Endothelial cell of umbilical vein (primary cell): ENCODE measurements around the gene HOXA13. TPM values are rescaled to one million over a fixed set of nuclear protein-coding genes. Genes with fewer than 3 reads are reported as not detected.
A peak's percentile ranks its signal among the peaks of the same experiment; 100 is the strongest.

Experiments
- BruUV-seq: library from RNA; stranded (reverse); fragments of 400-500 nt; replicated peaks from 2 replicates; lab custom pipeline; 2021; lab: Mats Ljungman, UMichigan
- CTCF ChIA-PET: fragments of 300-600, 350-600 bp; sonication (Branson Sonifier 250); formaldehyde crosslinking; loops from one replicate; lab custom pipeline; 2021; ENCODE audit warnings: antibody characterized with exemption, inconsistent platforms; lab: Charles Lee
- POLR2A ChIA-PET: fragments of 300-600, 350-600 bp; sonication (Branson Sonifier 250); formaldehyde crosslinking; loops from one replicate; lab custom pipeline; 2021; ENCODE audit warnings: antibody characterized with exemption, inconsistent platforms; lab: Charles Lee
- DNase-seq: peaks from one replicate; pipeline ENCODE4 v3.0.0-alpha.2; 2011; ENCODE audit warnings: low read depth, low spot score
- FAIRE-seq: peaks from 2 replicates; lab custom pipeline; 2011; peaks lifted over from hg19 to GRCh38; lab: Jason Lieb, UNC
- H2AFZ ChIP-seq: 2 replicates; pipeline ENCODE4 v1.6.0; 2012; ENCODE audit warnings: low read depth, low read length, control low read depth, inconsistent platforms
- H3K27ac ChIP-seq: 2 replicates; pipeline ENCODE4 v1.5.1; 2011; ENCODE audit warnings: low read depth, mild to moderate bottlenecking, control low read depth, low read length, moderate library complexity; ENCODE audit not compliant: insufficient read depth
- H3K27me3 ChIP-seq, 2 experiments: 2 replicates each; pipeline versions ENCODE4 v1.6.0 to v1.6.1; 2011; ENCODE audit warnings: low read length in 2 of 2, mixed read lengths in 1 of 2; ENCODE audit not compliant: control insufficient read depth in 2 of 2, insufficient read depth in 2 of 2
- H3K36me3 ChIP-seq, 2 experiments: 2 replicates in 1 of 2; 3 replicates in 1 of 2; pipeline ENCODE4 v1.5.1; 2011; ENCODE audit warnings: low read length in 2 of 2, mild to moderate bottlenecking in 1 of 2, moderate library complexity in 1 of 2; ENCODE audit not compliant: control insufficient read depth in 2 of 2, insufficient read depth in 2 of 2; ENCODE audit errors: extremely low read depth in 1 of 2
- H3K4me1 ChIP-seq: 3 replicates; pipeline ENCODE4 v1.5.1; 2011; ENCODE audit warnings: mild to moderate bottlenecking, low read length; ENCODE audit not compliant: control insufficient read depth, insufficient read depth; ENCODE audit errors: extremely low read depth
- H3K4me2 ChIP-seq: 2 replicates; pipeline ENCODE4 v1.6.1; 2011; ENCODE audit warnings: low read length, control low read depth, mixed read lengths; ENCODE audit not compliant: insufficient read depth
- H3K4me3 ChIP-seq, 3 experiments: fragments of 200-600 bp in 1 of 3; sonication (generic), shearing (Covaris generic) in 1 of 3; replicated peaks in 1 of 3; 2 replicates each; pipeline ENCODE4 v1.5.1; 2011 to 2016; ENCODE audit warnings: control low read depth in 3 of 3, low read length in 3 of 3, mild to moderate bottlenecking in 2 of 3, inconsistent platforms in 1 of 3, low read depth in 1 of 3, moderate library complexity in 1 of 3; ENCODE audit not compliant: insufficient read depth in 1 of 3
- H3K79me2 ChIP-seq: 2 replicates; pipeline ENCODE4 v1.6.0; 2012; ENCODE audit warnings: low read length, inconsistent platforms; ENCODE audit not compliant: control insufficient read depth, insufficient read depth
- H3K9ac ChIP-seq: replicated peaks from 2 replicates; pipeline ENCODE3; 2011; ENCODE audit warnings: low read length, control low read depth; ENCODE audit not compliant: insufficient read depth; ENCODE audit errors: extremely low read depth
- H3K9me1 ChIP-seq: replicated peaks from 3 replicates; pipeline ENCODE4 v1.6.0; 2011; ENCODE audit warnings: mild to moderate bottlenecking, low read length; ENCODE audit not compliant: control insufficient read depth, insufficient read depth; ENCODE audit errors: extremely low read depth
- H3K9me3 ChIP-seq: replicated peaks from 2 replicates; pipeline ENCODE4 v1.5.1; 2012; ENCODE audit warnings: low read length, inconsistent platforms; ENCODE audit not compliant: control insufficient read depth, insufficient read depth
- H4K20me1 ChIP-seq: replicated peaks from 2 replicates; pipeline ENCODE3; 2011; ENCODE audit warnings: mild to moderate bottlenecking, low read length; ENCODE audit not compliant: control insufficient read depth, insufficient read depth; ENCODE audit errors: extremely low read depth
- EZH2 ChIP-seq: IDR thresholded peaks from 2 replicates; pipeline ENCODE4 v1.6.1; 2012; ENCODE audit warnings: borderline replicate concordance, low read depth, mild to moderate bottlenecking, moderate library complexity, low read length, inconsistent platforms; ENCODE audit not compliant: severe bottlenecking
- FOS ChIP-seq: IDR thresholded peaks from 2 replicates; pipeline ENCODE4 v1.6.1; 2011; ENCODE audit warnings: mild to moderate bottlenecking, low read length, moderate library complexity, borderline replicate concordance; ENCODE audit not compliant: insufficient read depth
- GATA2 ChIP-seq: IDR thresholded peaks from 2 replicates; pipeline ENCODE4 v1.7.0; 2011; ENCODE audit warnings: low read depth, mild to moderate bottlenecking, moderate library complexity, mixed read lengths, low read length; ENCODE audit not compliant: insufficient read length, insufficient read depth
- JUN ChIP-seq: IDR thresholded peaks from 2 replicates; pipeline ENCODE4 v1.6.1; 2011; ENCODE audit warnings: borderline replicate concordance, low read depth; ENCODE audit not compliant: insufficient read length, insufficient read depth
- MYC ChIP-seq: IDR thresholded peaks from one replicate; pipeline ENCODE4 v1.6.1; 2011; ENCODE audit warnings: mild to moderate bottlenecking, low read depth, low read length
- POLR2A ChIP-seq: IDR thresholded peaks from 2 replicates; pipeline ENCODE4 v1.6.1; 2012; ENCODE audit warnings: low read depth, mild to moderate bottlenecking, control low read depth, low read length
- POLR2AphosphoS5 ChIP-seq: IDR thresholded peaks from 2 replicates; pipeline ENCODE4 v1.6.1; 2012; ENCODE audit warnings: low read depth, mild to moderate bottlenecking, control low read depth, low read length, moderate library complexity; ENCODE audit not compliant: insufficient read depth
- dilution Hi-C: fragments of 300-500 bp; cut with MboI; formaldehyde crosslinking; loops from one replicate; pipeline ENCODE4 v1.15.0; 2019; ENCODE audit warnings: low sequenced_read_pairs; ENCODE audit not compliant: extremely low pct_ligation_motif_present
- intact Hi-C: fragments of 100-400 bp; cut with micrococcal nuclease; formaldehyde crosslinking; loops from one replicate; pipeline ENCODE4 v1.10.0; 2022
- polyA plus RNA-seq, 4 experiments: library from polyadenylated mRNA; depleted of rRNA in 3 of 4; stranded (reverse) in 3 of 4; unstranded in 1 of 4; fragments of >200 nt; gene quantifications; 2 replicates each; pipeline versions ENCODE4 v1.2.1 to v1.2.3, GENCODE V29; 2011 to 2012; ENCODE audit warnings: missing spikeins in 1 of 4
- total RNA-seq: library from RNA; stranded (reverse); gene quantifications from 2 replicates; pipeline ENCODE4 v1.2.3, GENCODE V29; 2021
- TF ChIP-seq, protein P1 (sequence below): IDR thresholded peaks from 2 replicates; pipeline ENCODE4 v1.6.1; 2011; ENCODE audit not compliant: insufficient read depth, insufficient read length
- TF ChIP-seq, protein P2 (sequence below), 2 donors: IDR thresholded peaks; 1 replicate in 1 of 2; 2 replicates in 1 of 2; pipeline ENCODE4 v1.5.1; 2011; ENCODE audit warnings: low read length in 2 of 2, mild to moderate bottlenecking in 2 of 2, moderate library complexity in 2 of 2, control low read depth in 1 of 2, inconsistent platforms in 1 of 2, low read depth in 1 of 2; ENCODE audit not compliant: insufficient read depth in 1 of 2; ENCODE audit errors: extremely low read depth in 1 of 2

HOXA13 gene
- total and polyA plus RNA-seq, 2 donors (not counting 3 experiments of a cell fraction or from before 2014, with no cell fraction given) = 0.22 TPM; not detected in 1

DNA sequence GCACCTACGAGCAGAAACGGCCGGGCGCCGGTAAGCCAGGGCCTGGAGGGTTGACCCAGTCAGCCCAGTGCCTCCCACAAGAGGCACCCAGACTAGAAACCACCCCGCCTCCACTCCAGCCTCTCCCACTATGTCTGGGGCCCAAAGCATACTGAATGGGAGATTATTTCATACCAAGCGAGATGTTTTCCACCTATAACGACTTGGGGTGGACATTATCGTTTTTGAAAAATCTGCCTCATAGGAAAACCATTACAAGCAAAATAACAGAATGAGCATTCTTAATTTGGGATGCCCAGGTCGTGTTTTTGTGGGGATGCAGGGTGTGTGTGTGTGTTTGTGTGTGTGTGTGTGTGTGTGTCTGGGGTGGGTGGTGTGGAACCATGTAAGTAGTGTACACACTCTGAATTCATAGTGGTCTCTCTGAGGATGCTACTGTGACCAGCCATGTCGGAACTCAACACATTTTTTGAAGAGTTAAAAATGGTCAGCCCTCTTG, 53.9 kb downstream of the HOXA13 start:
- no peak for DNase-seq
- intact Hi-C loops = no loop called here
- Histone ChIP-seq H3K4me1 (peaks cover 68% of the 10 kb centered on the region), H3K79me2 (peaks cover 97% of the 10 kb centered on the region), H3K27ac (peak overlapping the region; percentile 64), H3K9me1 (no peaks in the 10 kb centered on the region), H3K9me3 (no peaks in the 10 kb centered on the region), H4K20me1 (no peaks in the 10 kb centered on the region), H3K4me3 (peak overlapping the region in 2 of 3 experiments; percentile 18 to 50), H3K36me3 (peaks cover 0 to 19% of the 10 kb centered on the region in 2 experiments), H2AFZ (no peak overlapping the region), H3K9ac (peak overlapping the region; percentile 47), H3K27me3 (no peaks in the 10 kb centered on the region), H3K4me2 (peak overlapping the region; percentile 76)
- dilution Hi-C loops = no loop called here
- no peak for TF ChIP-seq MYC
- TF ChIP-seq, protein P1, sequence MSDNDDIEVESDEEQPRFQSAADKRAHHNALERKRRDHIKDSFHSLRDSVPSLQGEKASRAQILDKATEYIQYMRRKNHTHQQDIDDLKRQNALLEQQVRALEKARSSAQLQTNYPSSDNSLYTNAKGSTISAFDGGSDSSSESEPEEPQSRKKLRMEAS = no peak
- no peak for TF ChIP-seq EZH2
- TF ChIP-seq POLR2A = no peak
- no peak for TF ChIP-seq JUN
- TF ChIP-seq POLR2AphosphoS5 = no peak
- no peak for TF ChIP-seq GATA2
- TF ChIP-seq, protein P2, sequence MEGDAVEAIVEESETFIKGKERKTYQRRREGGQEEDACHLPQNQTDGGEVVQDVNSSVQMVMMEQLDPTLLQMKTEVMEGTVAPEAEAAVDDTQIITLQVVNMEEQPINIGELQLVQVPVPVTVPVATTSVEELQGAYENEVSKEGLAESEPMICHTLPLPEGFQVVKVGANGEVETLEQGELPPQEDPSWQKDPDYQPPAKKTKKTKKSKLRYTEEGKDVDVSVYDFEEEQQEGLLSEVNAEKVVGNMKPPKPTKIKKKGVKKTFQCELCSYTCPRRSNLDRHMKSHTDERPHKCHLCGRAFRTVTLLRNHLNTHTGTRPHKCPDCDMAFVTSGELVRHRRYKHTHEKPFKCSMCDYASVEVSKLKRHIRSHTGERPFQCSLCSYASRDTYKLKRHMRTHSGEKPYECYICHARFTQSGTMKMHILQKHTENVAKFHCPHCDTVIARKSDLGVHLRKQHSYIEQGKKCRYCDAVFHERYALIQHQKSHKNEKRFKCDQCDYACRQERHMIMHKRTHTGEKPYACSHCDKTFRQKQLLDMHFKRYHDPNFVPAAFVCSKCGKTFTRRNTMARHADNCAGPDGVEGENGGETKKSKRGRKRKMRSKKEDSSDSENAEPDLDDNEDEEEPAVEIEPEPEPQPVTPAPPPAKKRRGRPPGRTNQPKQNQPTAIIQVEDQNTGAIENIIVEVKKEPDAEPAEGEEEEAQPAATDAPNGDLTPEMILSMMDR (IDR thresholded peaks at IDR 0.05; ENCODE audit: extremely low read depth in 1 of 2, insufficient read depth in 1 of 2, low read depth in 1 of 2, low read length in 2 of 2) = no peak
- no peak for TF ChIP-seq FOS
- no TSS peak for BruUV-seq
- POLR2A ChIA-PET = interaction anchor here (0.6 to 1.6 kb wide), 2 partner anchors 15 to 238 kb away, joined by 4 read pairs; no protein-coding TSS in a partner anchor
- CTCF ChIA-PET = interaction anchor here (0.8 to 7.0 kb wide), 12 partner anchors 9 to 777 kb away, joined by 3 to 72 read pairs (median 18); partner anchors contain the start of gene HOXA7
- FAIRE-seq = no peak
